Activated CD4-positive, alpha-beta T cell treated with anti-CD3 and anti-CD28 coated beads, Interleukin-2, amount 50 U/mL, for 24 hours (primary cell): Measurements from ENCODE around the gene SLC27A5.
A peak's percentile ranks its signal among the peaks of the same experiment; 100 is the strongest.
"Not testable (repeated sequence)": the region's sequence is repeated elsewhere in the genome, so short reads cannot be mapped to it uniquely, and the experiment has no call there.

Source experiments
- DNase-seq, 2 donors: peaks; one replicate each; pipeline ENCODE4 v3.0.0-alpha.2; 2020; ENCODE audit warnings: low read depth in 1 of 2, low spot score in 1 of 2

Gene SLC27A5

GRCh38 chr19:58522709-58523108 lies 10.9 kb upstream of the SLC27A5 start:
- DNase-seq: no peak

- no peak for DNase-seq
Observed at GRCh38 chr19:58521651-58522050, 9.9 kb upstream of the SLC27A5 start.

- no peak for DNase-seq
Observed at GRCh38 chr19:58520257-58520599, 8.4 kb upstream of the SLC27A5 start.

GRCh38 chr19:58519355-58520256 lies 7.8 kb upstream of the SLC27A5 start, which contains the start of gene ZBTB45:
Gene ZBTB45, minus strand, starts transcription at chr19:58519810. Its CDS starts 2,137 bp downstream, at chr19:58517673.
- peak; percentile 81 to 90 for DNase-seq

GRCh38 chr19:58519087-58519354 lies 7.2 kb upstream of the SLC27A5 start:
- DNase-seq: no peak

GRCh38 chr19:58518256-58519086 lies 6.7 kb upstream of the SLC27A5 start:
- DNase-seq: no peak

- DNase-seq: no peak
Observed at GRCh38 chr19:58516964-58517833, 5.4 kb upstream of the SLC27A5 start.

- DNase-seq: no peak
Observed at GRCh38 chr19:58516246-58516836, 4.5 kb upstream of the SLC27A5 start.

- no peak for DNase-seq
Observed at GRCh38 chr19:58515259-58515658, 3.5 kb upstream of the SLC27A5 start.

- DNase-seq: no peak
Observed at GRCh38 chr19:58514564-58515022, 2.8 kb upstream of the SLC27A5 start.

GRCh38 chr19:58513694-58514563 lies 2.1 kb upstream of the SLC27A5 start:
- peak; percentile 90 to 92 for DNase-seq

- no peak for DNase-seq
Observed at GRCh38 chr19:58513213-58513693, 1.5 kb upstream of the SLC27A5 start.

GRCh38 chr19:58510084-58510862 lies 1.5 kb downstream of the SLC27A5 start:
- DNase-seq: no peak

- no peak for DNase-seq
Observed at GRCh38 chr19:58509731-58510083, 2.1 kb downstream of the SLC27A5 start.

- not testable (repeated sequence) for DNase-seq
Observed at GRCh38 chr19:58507602-58508223, 4.1 kb downstream of the SLC27A5 start.

GRCh38 chr19:58500242-58500641 lies 11.6 kb downstream of the SLC27A5 start:
- DNase-seq: no peak

GRCh38 chr19:58499021-58499927 lies 12.5 kb downstream of the SLC27A5 start:
- peak; percentile 94 to 99 for DNase-seq
